Heart right ventricle (tissue), 16 donors: Measurements from ENCODE around the gene HUNK. TPM values are rescaled to one million over a fixed set of nuclear protein-coding genes. Genes with fewer than 3 reads are reported as not detected.

Experiments used
- ATAC-seq, 8 donors: fragments of 200-7000 bp; cut with Tn5 transposase; one replicate each; pipeline ENCODE4 v1.9.1; 2020; ENCODE audit warnings: mild to moderate bottlenecking in 8 of 8, moderate library complexity in 8 of 8, moderate number of reproducible peaks in 1 of 8
- DNase-seq, 2 donors: peaks; one replicate each; pipeline ENCODE4 v3.0.0-alpha.2; 2020
- H3K27ac ChIP-seq, 10 donors: fragments of 200-600 bp; sonication (generic) in 2 of 10; one replicate each; pipeline versions ENCODE4 v1.5.0 to v1.8.0; 2020 to 2022; ENCODE audit warnings: mild to moderate bottlenecking in 3 of 10
- H3K27me3 ChIP-seq, 7 donors: fragments of 200-600 bp; one replicate each; pipeline ENCODE4 v1.8.0; 2021 to 2022; ENCODE audit warnings: mild to moderate bottlenecking in 2 of 7
- H3K36me3 ChIP-seq, 9 donors: fragments of 200-600 bp; sonication (generic) in 1 of 9; one replicate each; pipeline versions ENCODE4 v1.5.0 to v1.8.0; 2020 to 2022; ENCODE audit warnings: mild to moderate bottlenecking in 2 of 9
- H3K4me1 ChIP-seq, 9 donors: fragments of 200-600 bp; sonication (generic) in 1 of 9; one replicate each; pipeline versions ENCODE4 v1.5.0 to v1.8.0; 2020 to 2022; ENCODE audit warnings: mild to moderate bottlenecking in 4 of 9
- H3K4me3 ChIP-seq, 10 donors: fragments of 200-600 bp; sonication (generic) in 2 of 10; one replicate each; pipeline versions ENCODE4 v1.5.0 to v1.8.0; 2020 to 2022; ENCODE audit warnings: mild to moderate bottlenecking in 7 of 10, moderate library complexity in 2 of 10
- H3K9me3 ChIP-seq, 11 donors: fragments of 200-600 bp in 10 of 11; sonication (generic) in 2 of 11; one replicate each; pipeline versions ENCODE4 v1.5.0 to v1.8.0; 2013 to 2022; ENCODE audit warnings: mild to moderate bottlenecking in 2 of 11, control low read depth in 1 of 11, moderate library complexity in 1 of 11
- WGBS, 2 donors: extraction: QIAGEN DNeasy Blood & Tissue Kit; methylation state at CpG; one replicate each; pipeline ENCODE4 v1.1.7; 2013; ENCODE audit warnings: inconsistent platforms in 1 of 2; 5-methylcytosine and 5-hydroxymethylcytosine counted together
- intact Hi-C, 10 donors: fragments of 100-400 bp; cut with DNase I; formaldehyde crosslinking; loops; one replicate each; pipeline versions ENCODE4 v1.11.1 to v1.14.2; 2022
- polyA plus RNA-seq, 2 donors: library from polyadenylated mRNA; stranded (reverse); fragments of 200-250 nt; gene quantifications; one replicate each; pipeline ENCODE4 v1.2.3, GENCODE V29; 2013
- total RNA-seq, 10 donors: library from RNA; stranded (reverse); fragmentation: NEBNext Ultra II Directional in 3 of 10; extraction: Animal tissue kit (Norgen Biotek cat#: 25700) in 3 of 10; gene quantifications; one replicate each; pipeline versions ENCODE4 v1.2.1 to v1.2.4, GENCODE V29; 2021 to 2023
- TF ChIP-seq, protein P1 (sequence below), 9 donors: fragments of 200-600 bp; sonication (generic) in 2 of 9; IDR thresholded peaks; one replicate each; pipeline versions ENCODE4 v1.5.0 to v1.8.0; 2021 to 2022; ENCODE audit warnings: antibody characterized with exemption in 9 of 9, mild to moderate bottlenecking in 5 of 9, moderate library complexity in 1 of 9
- donor health status: Arrhythmogenic right ventricular cardiomyopathy.
- donor health status: ischemic (EF 13 %, LVEDD 7.1; RV severe dilation, severe dysfunction).
- donor health status: healthy with polysubstance abuse.
- donor health status: DM: no; HTN: yes; CAD: no.
- donor health status: DM: no; HTN: no; CAD: no.
- donor health status: ischemic (EF 25% LVEDD 6.9; RV normal size, moderate dysfunction).
- donor health status: ischemic (EF 25% LVEDD 5.7; RV mildly dilated, moderate dysfunction).
- donor health status: healthy.
- donor health status: DM: yes; HTN: yes; CAD: no.
- donor health status: Ischemic cardiomyopathy.
- donor health status: ischemic (EF 35%, LVEDD 5.7; RV mildly dilated, moderate dysfunction).
- donor health status: nonischemic (EF 11% LVEDD 7.7; RV severe dilation, severe dysfunction).
- donor health status: DM: yes; HTN: yes; CAD: no.
- donor health status: PGD.
- donor health status: ischemic (EF 29% LVEDD 5.4; RV normal size, mild dysfunction).
- donor health status: nonischemic (EF 23%, LVEDD 6.1; RV moderate dilation, normal function).

Gene HUNK
- total and polyA plus RNA-seq, 12 donors, result 0.04 to 0.81 (median 0.10) TPM; not detected in 2

DNA sequence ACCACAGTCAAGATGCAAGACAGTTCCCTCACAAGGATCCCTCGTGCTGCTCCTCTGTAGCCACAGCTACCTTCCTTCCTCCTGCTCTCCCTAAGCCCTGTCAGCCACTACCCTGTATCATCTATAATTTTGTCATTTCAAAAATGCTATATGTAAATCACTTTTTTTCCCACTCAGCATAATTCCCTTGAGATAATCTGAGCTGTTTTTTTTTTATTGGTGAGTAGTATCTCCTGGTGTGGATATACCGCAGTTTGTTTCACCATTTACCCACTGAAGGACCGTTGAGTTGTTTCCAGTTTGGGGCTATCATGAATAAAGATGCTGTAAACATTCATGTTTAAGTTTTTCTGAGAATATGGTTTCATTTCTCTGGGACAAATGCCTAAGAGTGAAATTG is 88.2 kb downstream of the HUNK start:
- WGBS, 2 donors, result 82 to 95% methylated on average over 3 of the region's 3 CpGs
- no peak for ATAC-seq
- TF ChIP-seq, protein P1, sequence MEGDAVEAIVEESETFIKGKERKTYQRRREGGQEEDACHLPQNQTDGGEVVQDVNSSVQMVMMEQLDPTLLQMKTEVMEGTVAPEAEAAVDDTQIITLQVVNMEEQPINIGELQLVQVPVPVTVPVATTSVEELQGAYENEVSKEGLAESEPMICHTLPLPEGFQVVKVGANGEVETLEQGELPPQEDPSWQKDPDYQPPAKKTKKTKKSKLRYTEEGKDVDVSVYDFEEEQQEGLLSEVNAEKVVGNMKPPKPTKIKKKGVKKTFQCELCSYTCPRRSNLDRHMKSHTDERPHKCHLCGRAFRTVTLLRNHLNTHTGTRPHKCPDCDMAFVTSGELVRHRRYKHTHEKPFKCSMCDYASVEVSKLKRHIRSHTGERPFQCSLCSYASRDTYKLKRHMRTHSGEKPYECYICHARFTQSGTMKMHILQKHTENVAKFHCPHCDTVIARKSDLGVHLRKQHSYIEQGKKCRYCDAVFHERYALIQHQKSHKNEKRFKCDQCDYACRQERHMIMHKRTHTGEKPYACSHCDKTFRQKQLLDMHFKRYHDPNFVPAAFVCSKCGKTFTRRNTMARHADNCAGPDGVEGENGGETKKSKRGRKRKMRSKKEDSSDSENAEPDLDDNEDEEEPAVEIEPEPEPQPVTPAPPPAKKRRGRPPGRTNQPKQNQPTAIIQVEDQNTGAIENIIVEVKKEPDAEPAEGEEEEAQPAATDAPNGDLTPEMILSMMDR (IDR thresholded peaks at IDR 0.05), result no peak

DNA sequence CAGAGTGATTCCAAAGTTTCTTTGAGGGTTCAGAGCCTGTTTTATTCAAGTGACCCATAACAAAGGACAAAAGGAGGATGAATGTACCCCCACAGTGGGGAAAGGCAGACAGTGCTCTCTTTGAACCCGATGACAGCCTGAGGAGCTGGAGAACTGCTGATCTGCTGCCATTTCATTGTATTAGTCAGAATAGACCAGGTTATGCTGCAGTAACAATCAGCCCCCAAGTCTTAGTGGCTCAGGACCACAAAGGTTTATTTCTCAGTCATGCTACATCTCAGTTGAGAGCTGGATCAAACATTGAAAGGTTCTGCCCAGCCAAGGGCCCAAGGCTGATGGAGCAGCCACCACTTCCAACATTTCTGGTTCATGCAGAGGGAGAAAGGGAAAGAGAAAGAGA is 88.9 kb downstream of the HUNK start:
- H3K4me1 ChIP-seq, result no peaks in the 10 kb centered on the region
- no peaks in the 10 kb centered on the region for H3K36me3 ChIP-seq
- ATAC-seq (no peak), DNase-seq (no peak)
- H3K4me3 ChIP-seq, result no peak overlapping the region
- TF ChIP-seq, protein P1 (IDR thresholded peaks at IDR 0.05), result no peak
- 98 to 100% methylated on average over 1 of the region's 1 CpG for WGBS, 2 donors
- intact Hi-C loops, result no loop called here
- H3K27ac ChIP-seq, result no peak overlapping the region
- no peaks in the 10 kb centered on the region for H3K27me3 ChIP-seq
- peaks cover 0 to 7% (median 0%) of the 10 kb centered on the region in 11 donors for H3K9me3 ChIP-seq

More for the DNA sequence above, 88.2 kb downstream of the HUNK start:
- Histone ChIP-seq H3K27me3 (no peaks in the 10 kb centered on the region), H3K4me3 (no peak overlapping the region), H3K4me1 (no peaks in the 10 kb centered on the region), H3K27ac (no peak overlapping the region), H3K36me3 (no peaks in the 10 kb centered on the region), H3K9me3 (peaks cover 0 to 7% (median 0%) of the 10 kb centered on the region in 11 donors)
- intact Hi-C loops, result no loop called here
- DNase-seq, result no peak

DNA sequence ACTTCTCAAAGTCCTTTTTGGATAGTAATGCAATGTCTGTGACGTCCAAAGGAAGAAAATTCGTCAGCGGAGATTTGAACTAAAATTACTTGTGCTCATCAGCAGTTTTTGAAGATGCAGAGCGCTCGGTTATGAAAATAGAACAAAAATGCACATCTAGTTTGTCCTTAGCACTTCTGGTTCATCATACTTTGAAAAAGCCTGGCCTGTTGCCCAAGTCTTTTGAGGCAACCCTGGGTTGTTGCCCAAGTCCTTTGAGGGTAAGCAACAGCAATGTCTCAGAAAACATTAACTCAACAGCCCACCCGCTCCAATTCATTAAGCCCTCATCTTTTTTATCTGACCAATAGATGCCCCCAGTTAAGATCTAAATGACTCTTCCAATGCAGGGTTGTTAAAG is 91.9 kb downstream of the HUNK start:
- TF ChIP-seq, protein P1 (IDR thresholded peaks at IDR 0.05), result no peak
- Histone ChIP-seq H3K9me3 (peaks cover 0 to 7% (median 0%) of the 10 kb centered on the region in 11 donors), H3K27me3 (no peaks in the 10 kb centered on the region), H3K27ac (no peak overlapping the region), H3K4me1 (no peaks in the 10 kb centered on the region), H3K36me3 (no peaks in the 10 kb centered on the region), H3K4me3 (no peak overlapping the region)
- ATAC-seq (no peak), DNase-seq (no peak)
- intact Hi-C loops, result no loop called here
- WGBS, 2 donors, result 83 to 91% methylated on average over 6 of the region's 6 CpGs

- ATAC-seq, result no peak
- Histone ChIP-seq H3K4me3 (no peak overlapping the region), H3K27ac (no peak overlapping the region), H3K4me1 (no peaks in the 10 kb centered on the region), H3K9me3 (peaks cover 0 to 2% (median 0%) of the 10 kb centered on the region in 11 donors), H3K27me3 (no peaks in the 10 kb centered on the region), H3K36me3 (no peaks in the 10 kb centered on the region)
- WGBS, 2 donors, result 75 to 87% methylated on average over 7 of the region's 7 CpGs
- DNase-seq, result no peak
- TF ChIP-seq, protein P1 (IDR thresholded peaks at IDR 0.05), result no peak
- intact Hi-C loops, result no loop called here
These were observed 94.5 kb downstream of the HUNK start for GRCh38 chr21:31967334-31967733.
